HG02885 (cell line): ENCODE data around the gene BSCL2.
"Not testable (repeated sequence)": the region's sequence is repeated elsewhere in the genome, so short reads cannot be mapped to it uniquely, and the experiment has no call there.

Experiments
- ATAC-seq: cut with Tn5 transposase; IDR thresholded peaks from one replicate; pipeline ENCODE4 v1.9.1; 2021; ENCODE audit warnings: mild to moderate bottlenecking; ENCODE audit not compliant: unreplicated experiment, poor library complexity

The BSCL2 gene

DNA sequence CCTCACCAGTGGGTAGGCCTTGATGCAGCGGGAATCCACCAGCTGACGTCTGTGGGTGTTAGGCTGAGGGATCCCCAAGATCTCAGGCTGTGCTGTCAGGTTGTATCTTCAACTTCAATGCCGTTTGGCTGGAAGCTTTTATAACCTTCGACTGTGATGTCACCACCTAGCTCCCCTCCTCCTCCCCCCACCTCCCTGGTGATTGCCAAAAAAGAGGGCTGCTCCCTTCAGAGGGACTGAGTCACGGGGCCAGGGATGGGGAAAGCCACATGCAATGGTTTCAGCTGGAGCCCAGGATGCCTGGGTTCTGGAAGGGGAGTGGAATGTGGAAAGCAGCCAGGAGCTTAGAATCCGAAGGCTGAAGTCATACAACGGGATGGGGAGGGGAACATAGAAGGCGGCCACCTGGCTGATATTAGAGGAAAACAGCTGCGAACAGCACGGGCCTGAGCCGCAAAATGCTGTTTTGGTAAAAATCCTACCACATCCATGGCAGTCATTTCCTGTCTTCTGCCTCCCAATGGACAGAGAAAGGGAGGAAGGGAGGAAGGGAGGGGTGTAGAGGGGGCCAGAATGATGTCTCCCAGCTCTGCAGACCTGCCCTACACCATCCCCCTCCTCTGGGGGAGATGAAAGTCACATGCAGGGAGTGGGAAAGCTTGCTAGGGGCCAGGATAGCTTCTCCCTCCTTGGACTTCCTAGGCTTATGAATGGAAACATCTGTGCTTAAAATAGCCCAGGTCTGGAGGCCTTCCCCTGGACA, 17.6 kb downstream of the BSCL2 start, which contains the start of gene LRRN4CL:
Gene LRRN4CL, minus strand, starts transcription at position 110 of the 763 bp plus-strand sequence. CDS start 1,022 bp downstream, outside the sequence.
- ATAC-seq: no peak

DNA sequence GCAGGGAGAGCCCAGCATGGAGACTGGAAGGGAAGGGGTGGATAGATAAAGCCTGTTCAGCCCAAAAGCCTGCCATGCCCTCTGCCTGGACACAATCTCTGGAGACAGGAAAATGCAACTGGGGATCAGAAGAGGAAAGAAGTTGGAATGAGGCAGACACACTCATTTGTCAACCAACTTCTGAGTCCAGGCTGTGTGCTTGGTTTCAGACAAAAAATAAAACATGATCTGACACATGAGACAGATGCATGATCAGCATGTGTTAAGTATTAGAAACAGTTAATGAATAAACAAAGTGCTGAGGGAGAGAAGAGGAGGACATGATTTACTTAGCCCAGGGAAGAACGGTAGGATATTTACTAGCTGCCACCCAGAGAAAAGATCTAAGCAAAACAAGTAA, 18.7 kb downstream of the BSCL2 start:
- no peak for ATAC-seq

DNA sequence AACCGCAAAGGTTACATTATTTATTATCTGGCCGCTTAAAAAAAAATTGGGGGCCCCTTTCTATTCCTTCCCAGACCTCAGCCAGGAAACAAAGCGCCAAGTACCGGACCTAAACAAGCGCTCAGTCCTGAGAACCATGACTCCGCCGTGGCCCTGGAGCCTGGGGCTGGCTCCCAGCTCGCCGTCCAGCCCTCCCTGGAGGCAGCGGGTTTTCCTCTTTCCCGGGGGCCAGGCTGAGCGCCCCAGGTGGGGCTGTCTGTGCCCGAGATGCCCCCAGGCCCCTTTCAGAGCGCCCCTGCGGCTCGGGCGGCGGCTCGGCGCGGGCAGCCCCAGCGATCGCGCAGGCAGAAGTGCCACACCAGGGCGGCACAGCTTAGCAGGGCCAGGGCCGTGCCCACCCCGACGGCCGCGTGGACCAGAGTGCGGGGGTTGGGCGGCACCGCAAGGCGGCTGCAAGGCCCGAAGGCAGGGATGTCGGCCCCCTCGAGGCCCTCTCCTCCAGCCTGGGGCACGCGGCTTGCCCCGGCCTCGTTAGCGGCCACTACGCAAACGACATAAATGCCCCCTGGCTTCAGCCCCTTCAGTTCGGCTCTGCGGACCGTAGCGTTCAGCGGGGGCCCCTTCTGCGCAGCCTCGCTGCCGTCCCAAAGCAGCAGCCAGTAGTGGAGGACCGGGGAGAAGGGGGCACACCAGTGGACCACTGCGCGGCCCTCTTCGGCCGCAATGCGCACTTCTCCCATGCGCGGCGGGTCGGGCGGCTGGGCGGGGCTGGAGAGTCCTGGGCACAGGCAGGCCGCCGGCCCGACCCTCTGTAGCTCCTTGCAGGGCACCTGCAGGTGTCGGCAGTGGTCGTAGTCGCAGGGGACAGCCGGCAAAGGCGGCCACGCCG, 19.5 kb downstream of the BSCL2 start:
- ATAC-seq: no peak

DNA sequence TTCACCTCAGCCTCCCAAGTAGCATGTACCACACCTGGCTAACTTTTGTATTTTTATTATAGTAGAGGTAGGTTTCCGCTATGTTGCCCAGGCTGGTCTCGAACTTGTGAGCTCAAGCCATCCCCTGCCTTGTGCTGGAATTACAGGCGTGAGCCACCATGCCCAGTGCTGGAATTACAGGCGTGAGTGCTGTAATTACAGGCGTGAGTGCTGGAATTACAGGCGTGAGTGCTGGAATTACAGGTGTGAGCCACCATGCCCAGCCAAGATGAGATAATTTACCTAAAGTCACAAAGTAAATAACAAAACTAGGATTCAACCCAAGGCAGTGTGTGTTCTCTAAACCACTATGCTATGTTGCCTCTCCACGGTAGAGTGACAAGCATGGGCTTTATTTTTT, 24.7 kb downstream of the BSCL2 start:
- ATAC-seq: no peak

DNA sequence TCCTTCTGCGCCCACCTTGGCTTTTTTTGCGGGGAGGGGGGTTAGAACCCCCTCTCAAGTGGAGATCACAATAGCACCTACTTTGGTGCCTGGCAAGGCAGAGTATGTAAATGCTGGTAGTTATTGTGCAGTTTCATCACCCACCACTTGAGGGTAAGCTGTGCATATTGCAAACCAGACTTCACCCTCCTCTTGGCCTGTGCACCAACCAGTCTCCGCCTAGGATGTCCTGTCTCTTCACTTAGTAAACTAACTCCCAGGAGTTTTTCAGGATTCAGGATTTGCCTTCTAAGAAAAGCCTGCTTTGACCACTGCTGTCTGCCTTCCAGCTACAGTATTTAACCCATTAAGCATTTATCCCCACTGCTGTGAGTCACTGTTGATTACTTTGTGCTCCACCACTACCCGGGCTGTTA, 26.4 kb downstream of the BSCL2 start:
- ATAC-seq: peak; percentile 72

DNA sequence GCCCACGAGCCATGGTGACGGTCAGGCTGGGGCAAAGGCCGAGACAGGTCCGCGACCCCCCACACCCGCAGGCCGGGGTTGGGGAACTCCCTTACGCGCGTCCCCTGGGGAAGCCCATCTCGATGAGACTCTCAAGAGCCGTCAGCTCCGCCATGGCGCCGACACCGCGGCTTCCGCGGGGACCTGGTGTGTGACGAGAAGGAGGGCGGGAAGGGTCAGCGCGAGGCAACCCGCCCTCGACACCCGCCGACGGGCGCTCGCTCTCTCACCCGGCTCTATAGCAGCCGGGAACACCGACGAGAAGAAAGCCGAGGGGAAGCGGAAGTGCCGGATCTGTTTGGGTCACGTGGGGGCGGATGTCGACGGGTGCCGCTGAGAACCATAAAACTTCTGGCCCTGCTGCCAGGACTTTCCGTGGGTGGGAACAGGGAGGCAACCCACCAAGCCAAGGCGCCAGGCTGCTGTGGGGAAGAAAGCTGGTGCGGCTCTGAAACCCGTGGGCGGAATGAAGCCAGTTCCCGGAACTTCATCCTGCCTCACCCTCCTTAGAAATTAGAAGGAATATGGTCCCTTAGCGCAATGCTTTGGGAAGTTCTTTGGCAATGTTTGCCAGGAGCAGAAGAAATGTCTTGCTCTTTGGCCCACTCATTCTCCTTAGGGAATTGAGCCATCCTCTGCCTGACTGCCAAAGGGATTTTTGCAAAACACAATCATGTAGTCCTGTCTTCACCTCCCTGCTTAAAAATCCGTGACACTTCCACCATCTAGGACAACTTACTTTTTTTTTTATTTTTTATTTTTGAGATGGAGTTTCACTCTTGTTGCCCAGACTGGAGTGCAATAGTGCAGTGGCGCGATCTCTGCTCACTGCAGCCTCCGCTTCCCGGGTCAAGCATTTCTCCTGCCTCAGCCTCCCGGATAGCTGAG, 28.2 kb downstream of the BSCL2 start, which contains the start of gene UBXN1:
Gene UBXN1, minus strand, starts transcription at position 304 of the 927 bp plus-strand sequence. Its CDS starts 150 bp downstream, at position 154.
- peak; percentile 73 for ATAC-seq

DNA sequence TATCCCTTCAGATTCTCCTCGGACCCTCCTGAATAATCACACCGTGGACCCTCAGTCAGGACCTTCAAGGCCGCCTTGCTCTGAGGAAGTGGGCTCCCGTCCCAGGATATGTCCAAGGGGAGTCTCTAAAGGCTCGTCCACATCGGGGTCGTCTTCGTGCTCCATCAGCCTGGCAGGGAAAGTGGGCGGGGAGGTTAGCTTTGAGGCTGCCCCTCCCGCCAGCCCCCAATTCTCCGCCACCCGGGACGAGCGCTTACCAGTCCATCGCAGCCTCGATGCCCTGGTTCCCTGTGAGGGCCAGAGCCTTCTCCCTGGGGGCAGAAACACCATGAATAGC, 28.8 kb downstream of the BSCL2 start:
- no peak for ATAC-seq

DNA sequence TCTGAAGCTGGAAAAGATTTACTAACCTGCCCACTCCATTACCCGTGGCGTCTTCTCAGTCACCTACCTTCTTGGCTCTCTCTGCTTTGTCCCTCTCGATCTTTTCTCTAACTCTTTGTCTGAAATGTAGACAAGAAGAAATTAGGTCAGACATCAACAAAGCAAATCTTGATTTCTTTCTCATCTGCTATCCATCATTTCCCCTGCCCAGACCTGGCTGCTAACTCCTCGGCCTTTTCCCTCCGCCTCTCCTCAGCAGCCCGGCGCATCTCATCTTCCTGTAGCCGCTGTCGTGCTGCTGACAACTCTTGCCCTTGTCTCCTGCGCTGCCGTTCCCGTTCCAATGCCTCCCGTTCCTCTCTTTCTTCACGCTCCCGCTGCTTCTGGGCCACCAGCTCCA, 29.5 kb downstream of the BSCL2 start:
- no peak for ATAC-seq

DNA sequence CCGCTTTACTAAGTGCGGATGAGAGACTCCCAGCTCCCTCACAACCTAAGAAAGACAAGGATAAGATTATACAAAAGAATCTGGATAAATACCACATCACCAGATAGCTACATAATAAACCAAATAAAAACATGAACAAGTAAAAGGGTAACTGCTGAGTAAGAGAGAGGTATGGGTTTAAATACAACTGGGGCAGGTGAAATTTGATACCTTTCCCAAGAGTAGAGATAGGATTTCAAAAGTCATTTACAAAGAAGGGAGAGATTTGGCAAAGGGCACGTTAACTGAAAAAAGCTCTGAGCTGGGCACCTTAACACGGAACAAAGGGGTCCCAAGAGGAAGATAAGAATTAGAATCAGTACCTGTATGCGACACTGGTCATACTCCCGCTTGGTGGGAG, 30.1 kb downstream of the BSCL2 start:
- no peak for ATAC-seq

DNA sequence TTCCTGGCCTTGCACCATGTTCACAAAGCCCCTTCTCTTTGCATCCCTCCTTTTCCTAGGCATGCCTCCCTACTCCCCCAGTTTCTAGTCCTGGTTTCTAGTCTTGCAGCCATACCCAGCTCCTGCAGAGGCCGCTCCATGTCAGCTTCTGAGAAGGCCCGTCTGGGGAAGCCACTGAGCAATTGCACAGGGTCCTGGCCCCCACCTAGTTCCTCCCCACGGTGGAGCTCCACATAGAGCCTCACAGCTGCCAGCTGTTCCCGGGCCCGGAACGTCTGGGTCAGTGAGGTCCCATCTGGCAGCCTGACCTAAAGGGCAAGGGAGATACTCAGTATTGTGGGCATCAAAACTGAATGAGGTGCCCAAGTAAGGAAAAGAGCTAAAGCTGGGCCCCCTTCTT, 30.5 kb downstream of the BSCL2 start:
- no peak for ATAC-seq

DNA sequence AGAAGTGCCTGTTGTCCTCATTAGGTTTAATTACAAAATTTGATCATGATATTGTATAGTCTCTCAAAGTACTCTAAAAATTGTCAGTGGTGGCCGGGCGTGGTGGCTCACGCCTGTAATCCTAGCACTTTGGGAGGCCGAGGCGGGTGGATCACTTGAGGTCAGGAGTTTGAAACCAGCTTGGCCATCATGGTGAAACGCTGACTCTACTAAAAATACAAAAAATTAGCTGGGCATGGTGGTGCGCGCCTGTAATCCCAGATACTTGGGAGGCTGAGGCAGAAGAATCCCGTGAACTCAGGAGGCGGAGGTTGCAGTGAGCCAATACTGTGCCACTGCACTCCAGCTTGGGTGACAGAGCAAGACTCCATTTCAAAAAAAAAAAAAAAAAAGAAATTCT, 31.8 kb downstream of the BSCL2 start:
- ATAC-seq: not testable (repeated sequence)

DNA sequence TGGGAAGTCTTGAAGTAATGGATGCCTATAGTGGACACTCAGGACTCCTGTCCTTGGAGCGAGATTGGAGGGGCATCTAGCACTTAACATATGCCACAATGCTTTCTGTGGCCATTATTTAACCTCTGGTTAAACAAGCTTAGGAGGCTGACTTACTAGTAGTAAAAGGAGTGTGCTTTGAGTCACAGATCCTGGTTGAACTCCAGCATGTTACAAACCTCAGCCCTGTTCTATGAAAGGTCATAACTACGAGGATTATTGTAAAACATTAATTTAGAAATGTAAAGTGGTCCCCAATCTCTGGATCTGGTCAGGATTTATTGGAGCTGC, 34.1 kb downstream of the BSCL2 start:
- ATAC-seq: no peak

DNA sequence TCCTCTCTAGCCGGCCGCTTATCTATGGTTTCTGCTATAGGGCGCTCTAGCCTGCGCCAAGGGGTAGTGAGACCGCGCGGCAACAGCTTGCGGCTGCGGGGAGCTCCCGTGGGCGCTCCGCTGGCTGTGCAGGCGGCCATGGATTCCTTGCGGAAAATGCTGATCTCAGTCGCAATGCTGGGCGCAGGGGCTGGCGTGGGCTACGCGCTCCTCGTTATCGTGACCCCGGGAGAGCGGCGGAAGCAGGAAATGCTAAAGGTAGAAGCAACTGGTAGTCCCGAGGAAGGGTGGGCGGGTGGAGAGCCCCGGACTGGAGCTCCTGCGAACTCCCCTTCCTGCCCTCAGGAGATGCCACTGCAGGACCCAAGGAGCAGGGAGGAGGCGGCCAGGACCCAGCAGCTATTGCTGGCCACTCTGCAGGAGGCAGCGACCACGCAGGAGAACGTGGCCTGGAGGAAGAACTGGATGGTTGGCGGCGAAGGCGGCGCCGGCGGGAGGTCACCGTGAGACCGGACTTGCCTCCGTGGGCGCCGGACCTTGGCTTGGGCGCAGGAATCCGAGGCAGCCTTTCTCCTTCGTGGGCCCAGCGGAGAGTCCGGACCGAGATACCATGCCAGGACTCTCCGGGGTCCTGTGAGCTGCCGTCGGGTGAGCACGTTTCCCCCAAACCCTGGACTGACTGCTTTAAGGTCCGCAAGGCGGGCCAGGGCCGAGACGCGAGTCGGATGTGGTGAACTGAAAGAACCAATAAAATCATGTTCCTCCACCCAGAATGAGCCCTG, 35.4 kb downstream of the BSCL2 start, which contains the start of the genes LBHD1 and UQCC3:
Gene LBHD1, minus strand, starts transcription at position 660 of the 782 bp plus-strand sequence. CDS start 2,236 bp downstream, outside the sequence.
Gene UQCC3, plus strand, starts transcription at position 66 of the 782 bp plus-strand sequence. Its CDS starts 73 bp downstream, at position 139.
- ATAC-seq: peak; percentile 76

DNA sequence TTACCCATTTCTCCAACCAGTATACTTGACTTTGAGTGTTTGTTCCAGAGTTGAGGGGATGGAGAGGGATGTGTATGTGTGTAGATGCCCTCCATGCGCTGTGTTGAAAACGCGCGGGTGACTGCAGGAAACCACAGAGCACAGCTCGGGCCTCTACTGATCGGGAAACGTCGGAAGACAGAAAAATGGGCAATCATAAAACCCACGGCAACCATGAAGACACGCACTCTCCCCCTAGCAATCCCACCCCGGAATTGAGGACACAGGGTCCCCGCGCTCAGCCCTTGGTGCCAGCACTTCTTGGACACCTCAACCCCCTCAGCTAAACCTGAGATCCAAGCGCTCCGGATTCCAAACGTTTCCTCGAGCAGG, 36.0 kb downstream of the BSCL2 start:
- peak; percentile 9 for ATAC-seq

DNA sequence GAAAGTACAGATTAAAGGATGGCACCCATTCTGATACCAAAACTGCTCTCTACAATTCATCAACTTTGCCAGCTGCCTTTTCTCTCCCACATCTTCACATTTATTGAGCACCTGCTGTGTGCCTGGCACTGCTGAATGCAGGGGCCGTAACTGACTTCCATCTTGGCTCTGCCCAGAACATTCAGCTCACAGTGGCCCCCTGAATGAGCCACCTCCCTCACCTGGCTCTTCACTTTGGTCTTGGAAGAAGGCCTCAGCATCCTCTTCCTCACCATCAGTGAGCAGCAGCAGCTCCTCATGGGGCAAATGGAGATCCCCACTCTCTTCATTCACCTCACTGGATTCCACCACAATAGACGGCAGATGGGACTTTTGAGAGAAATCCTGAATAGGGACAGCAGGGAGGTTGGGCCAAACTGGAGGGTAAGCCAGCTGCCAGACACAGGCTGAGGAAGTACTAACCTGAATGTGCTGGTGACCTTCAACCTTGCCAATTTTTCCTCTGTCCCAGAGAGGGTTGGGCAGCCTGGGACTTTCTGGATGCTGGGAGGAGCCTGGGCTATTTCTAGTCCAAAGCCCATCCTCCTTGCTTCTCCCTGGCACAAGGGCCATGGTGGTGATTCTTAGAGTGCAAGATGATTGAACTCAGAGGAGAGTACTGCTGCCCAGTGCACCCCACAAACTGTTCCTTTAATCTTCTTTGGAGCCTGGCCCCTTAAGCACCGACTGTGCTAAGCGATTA, 37.6 kb downstream of the BSCL2 start:
- ATAC-seq: no peak

DNA sequence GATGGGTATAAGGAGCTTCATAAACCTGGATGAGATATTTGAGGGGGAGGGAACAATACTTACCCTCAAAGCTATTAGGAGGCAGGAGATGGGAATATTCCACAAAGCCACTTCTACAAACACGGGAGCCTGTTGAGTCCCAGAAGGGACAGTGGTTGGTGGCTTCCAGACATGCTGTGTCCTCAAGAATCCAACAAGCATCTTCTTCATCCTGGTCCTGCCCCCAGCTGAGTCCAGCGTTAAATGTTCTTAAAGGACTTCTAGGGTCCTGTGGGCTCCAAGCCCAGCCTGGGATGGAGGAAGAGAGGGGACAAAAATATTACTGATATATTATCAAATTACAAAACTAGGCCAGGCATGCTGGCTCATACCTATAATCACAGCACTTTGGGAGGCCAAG, 39.8 kb downstream of the BSCL2 start:
- ATAC-seq: no peak

DNA sequence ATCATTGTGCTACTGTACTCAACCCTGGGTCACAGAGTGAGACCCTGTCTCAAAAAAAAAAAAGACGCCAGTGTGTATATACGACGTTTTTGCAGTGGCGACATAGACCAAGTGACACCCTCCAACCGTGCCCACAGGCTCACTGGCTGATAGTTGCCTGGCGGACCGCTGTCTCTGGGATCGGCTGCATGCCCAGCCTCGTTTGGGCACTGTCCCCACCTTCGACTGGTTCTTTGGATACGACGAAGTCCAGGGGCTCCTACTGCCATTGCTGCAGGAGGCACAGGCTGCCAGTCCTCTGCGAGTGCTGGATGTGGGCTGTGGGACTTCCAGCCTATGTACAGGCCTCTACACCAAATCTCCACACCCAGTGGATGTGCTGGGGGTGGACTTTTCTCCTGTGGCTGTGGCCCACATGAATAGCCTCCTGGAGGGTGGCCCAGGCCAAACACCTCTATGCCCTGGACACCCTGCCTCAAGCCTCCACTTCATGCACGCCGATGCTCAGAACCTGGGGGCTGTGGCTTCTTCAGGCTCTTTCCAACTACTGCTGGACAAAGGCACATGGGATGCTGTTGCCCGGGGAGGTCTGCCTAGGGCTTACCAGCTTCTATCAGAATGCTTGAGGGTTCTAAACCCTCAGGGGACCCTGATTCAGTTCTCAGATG, 40.8 kb downstream of the BSCL2 start:
- ATAC-seq: no peak

DNA sequence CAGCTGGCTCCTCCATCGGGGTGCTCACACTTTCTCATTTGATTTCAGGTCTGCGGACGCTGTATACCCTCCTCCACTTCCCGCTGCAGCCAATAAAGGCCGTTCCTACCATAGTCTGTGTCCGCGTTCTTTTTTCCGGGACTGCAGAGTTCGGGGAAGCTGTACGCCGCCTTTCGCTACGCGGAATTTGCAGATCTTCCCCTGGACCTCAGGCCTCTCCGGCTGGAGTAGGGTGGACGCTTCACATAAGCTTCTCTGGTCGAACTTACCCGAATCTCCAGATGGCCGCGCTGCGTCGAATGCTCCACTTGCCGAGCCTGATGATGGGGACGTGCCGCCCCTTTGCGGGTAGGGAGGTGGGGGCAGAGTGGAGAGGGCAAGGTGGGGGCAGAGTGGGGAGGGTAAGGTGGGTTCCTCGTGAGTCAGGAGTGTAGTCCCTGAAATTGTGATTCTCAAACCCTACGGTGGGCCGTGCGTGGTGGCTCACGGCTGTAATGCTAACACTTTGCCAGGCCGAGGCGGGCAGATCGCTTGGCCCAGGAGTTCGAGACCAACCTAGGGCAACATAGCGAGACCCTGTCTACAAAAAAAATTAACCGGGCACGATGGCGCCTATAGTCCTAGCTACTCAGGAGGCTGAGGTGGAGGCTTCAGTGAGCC, 41.5 kb downstream of the BSCL2 start:
- ATAC-seq: peak; percentile 8
